HCT116 (cell line): ENCODE results near the gene PPP1R14B. TPM values are rescaled to one million over a fixed set of nuclear protein-coding genes. Genes with fewer than 3 reads are reported as not detected.

Experiments used
- ATAC-seq: fragments of 200-7000 bp; cut with Tn5 transposase; 2 replicates; pipeline ENCODE4 v1.9.1; 2020; ENCODE audit warnings: mild to moderate bottlenecking, moderate library complexity
- BruUV-seq: library from RNA; stranded (reverse); fragments of 400-500 nt; replicated peaks from 2 replicates; lab custom pipeline; 2021; lab: Mats Ljungman, UMichigan
- CTCF ChIA-PET: fragments of 300-600 bp; sonication (Branson Sonifier 250); formaldehyde crosslinking; loops from one replicate; lab custom pipeline; 2021; ENCODE audit warnings: antibody characterized with exemption; lab: Charles Lee
- POLR2A ChIA-PET: fragments of 300-600, 350-600 bp; sonication (Branson Sonifier 250); formaldehyde crosslinking; loops from one replicate; lab custom pipeline; 2021; ENCODE audit warnings: antibody characterized with exemption; lab: Charles Lee
- RAD21 ChIA-PET, 2 experiments: fragments of 300-600 bp; sonication (Branson Sonifier 250); formaldehyde crosslinking; loops; one replicate each; lab custom pipeline; 2023; ENCODE audit warnings: low total read pairs in 2 of 2; ENCODE audit not compliant: uncharacterized antibody in 2 of 2, unreplicated experiment in 2 of 2, low non-redundant PET in 1 of 2; lab: Charles Lee
- DNase-seq: peaks from one replicate; pipeline ENCODE4 v3.0.0-alpha.2; 2010; ENCODE audit warnings: low read depth, low spot score
- H2AFZ ChIP-seq: fragments of 200-600 bp; shearing (Covaris generic), sonication (generic); 2 replicates; pipeline ENCODE4 v1.6.1; 2017; ENCODE audit warnings: low read depth, mixed run types, mixed read lengths, antibody characterized with exemption, low read length; ENCODE audit not compliant: poor library complexity, severe bottlenecking
- H3K27ac ChIP-seq: 2 replicates; pipeline ENCODE4 v1.5.1; 2012; ENCODE audit warnings: low read depth, low read length
- H3K27me3 ChIP-seq: fragments of 200-600 bp; sonication (generic); 2 replicates; pipeline ENCODE4 v1.6.1; 2016; ENCODE audit warnings: mixed run types, low read length, mixed read lengths; ENCODE audit not compliant: insufficient read depth
- H3K36me3 ChIP-seq, 2 experiments: fragments of 200-500 bp in 1 of 2; fragments of 200-600 bp in 1 of 2; sonication (Bioruptor generic) in 1 of 2; sonication (generic) in 1 of 2; 2 replicates each; pipeline versions ENCODE4 v1.5.1 to v1.6.1; 2014 to 2016; ENCODE audit warnings: low read length in 2 of 2, inconsistent platforms in 1 of 2, mixed read lengths in 1 of 2, mixed run types in 1 of 2; ENCODE audit not compliant: insufficient read depth in 2 of 2, control insufficient read depth in 1 of 2
- H3K4me1 ChIP-seq, 2 experiments: fragments of 200-600 bp in 1 of 2; sonication (generic) in 1 of 2; 2 replicates each; pipeline versions ENCODE4 v1.5.1 to v1.6.1; 2012 to 2017; ENCODE audit warnings: low read length in 2 of 2, inconsistent platforms in 1 of 2, mild to moderate bottlenecking in 1 of 2, mixed read lengths in 1 of 2, mixed run types in 1 of 2, moderate library complexity in 1 of 2; ENCODE audit not compliant: insufficient read depth in 2 of 2, control insufficient read depth in 1 of 2
- H3K4me2 ChIP-seq: fragments of 200-600 bp; sonication (generic); 2 replicates; pipeline ENCODE4 v1.6.1; 2017; ENCODE audit warnings: mixed run types, low read length, mixed read lengths
- H3K4me3 ChIP-seq, 2 experiments: fragments of 200-600 bp in 1 of 2; sonication (generic) in 1 of 2; replicated peaks in 1 of 2; 2 replicates each; pipeline ENCODE4 v1.5.1; 2011 to 2016; ENCODE audit warnings: low read length in 2 of 2, control low read depth in 1 of 2, low read depth in 1 of 2, mild to moderate bottlenecking in 1 of 2, mixed read lengths in 1 of 2, mixed run types in 1 of 2
- H3K79me2 ChIP-seq: fragments of 200-600 bp; sonication (generic); 2 replicates; pipeline ENCODE4 v1.6.1; 2017; ENCODE audit warnings: mild to moderate bottlenecking, mixed run types, low read length, moderate library complexity, mixed read lengths; ENCODE audit not compliant: insufficient read depth
- H3K9ac ChIP-seq: fragments of 200-600 bp; sonication (generic); 2 replicates; pipeline ENCODE4 v1.6.1; 2016; ENCODE audit warnings: low read length, mixed read lengths
- H3K9me2 ChIP-seq: fragments of 200-600 bp; sonication (generic), shearing (Covaris generic); 2 replicates; pipeline ENCODE4 v1.6.1; 2017; ENCODE audit warnings: mixed run types, mild to moderate bottlenecking, moderate library complexity; ENCODE audit not compliant: insufficient read depth
- H3K9me3 ChIP-seq, 2 experiments: fragments of 200-500 bp in 1 of 2; fragments of 200-600 bp in 1 of 2; sonication (Bioruptor generic) in 1 of 2; sonication (generic) in 1 of 2; 2 replicates each; pipeline ENCODE4 v1.6.1; 2014 to 2017; ENCODE audit warnings: low read length in 2 of 2, mixed read lengths in 2 of 2, inconsistent platforms in 1 of 2, low read depth in 1 of 2, mild to moderate bottlenecking in 1 of 2, mixed run types in 1 of 2, moderate library complexity in 1 of 2; ENCODE audit not compliant: control insufficient read depth in 1 of 2, insufficient read depth in 1 of 2
- H4K20me1 ChIP-seq: fragments of 200-600 bp; sonication (generic), shearing (Covaris generic); 2 replicates; pipeline ENCODE4 v1.6.1; 2017; ENCODE audit warnings: mixed run types, mild to moderate bottlenecking, moderate library complexity; ENCODE audit not compliant: insufficient read depth
- CBX3 ChIP-seq: IDR thresholded peaks from 2 replicates; pipeline ENCODE4 v1.6.1; 2012; ENCODE audit warnings: low read depth
- ELF1 ChIP-seq: IDR thresholded peaks from 2 replicates; pipeline ENCODE4 v1.6.1; 2012; ENCODE audit warnings: low read depth, borderline replicate concordance
- FOSL1 ChIP-seq: IDR thresholded peaks from 2 replicates; pipeline ENCODE4 v1.6.1; 2012; ENCODE audit warnings: low read depth
- JUND ChIP-seq: IDR thresholded peaks from 2 replicates; pipeline ENCODE4 v1.6.1; 2012
- MAX ChIP-seq: IDR thresholded peaks from 2 replicates; pipeline ENCODE4 v1.6.1; 2012
- POLR2A ChIP-seq: IDR thresholded peaks from 2 replicates; pipeline ENCODE4 v1.7.0; 2011; ENCODE audit warnings: borderline replicate concordance; ENCODE audit not compliant: insufficient read depth, insufficient read length; ENCODE audit errors: extremely low read depth
- POLR2AphosphoS5 ChIP-seq: IDR thresholded peaks from 2 replicates; pipeline ENCODE4 v1.6.1; 2011; ENCODE audit warnings: mild to moderate bottlenecking, low read depth, low read length, moderate library complexity
- SIN3A ChIP-seq: IDR thresholded peaks from 2 replicates; pipeline ENCODE4 v1.6.1; 2012; ENCODE audit warnings: low read depth
- SP1 ChIP-seq: IDR thresholded peaks from 2 replicates; pipeline ENCODE4 v1.6.1; 2012; ENCODE audit warnings: low read depth
- TCF7L2 ChIP-seq: IDR thresholded peaks from 2 replicates; pipeline ENCODE4 v1.7.0; 2011; ENCODE audit warnings: borderline replicate concordance, inconsistent platforms; ENCODE audit not compliant: insufficient read depth, insufficient read length; ENCODE audit errors: extremely low read depth
- YY1 ChIP-seq: IDR thresholded peaks from 2 replicates; pipeline ENCODE4 v1.6.1; 2011; ENCODE audit warnings: low read length, low read depth, moderate library complexity, mild to moderate bottlenecking; ENCODE audit not compliant: insufficient replicate concordance; ENCODE audit errors: extremely low read depth
- ZBTB33 ChIP-seq: IDR thresholded peaks from 2 replicates; pipeline ENCODE4 v1.6.1; 2011; ENCODE audit warnings: mild to moderate bottlenecking, low read length, moderate library complexity; ENCODE audit not compliant: insufficient replicate concordance; ENCODE audit errors: extremely low read depth
- ZNF274 ChIP-seq: fragments of 200-500 bp; sonication (Bioruptor generic); IDR thresholded peaks from 2 replicates; pipeline ENCODE4 v1.6.1; 2014; ENCODE audit warnings: mild to moderate bottlenecking, low read depth, low read length, inconsistent platforms
- intact Hi-C: fragments of 100-400 bp; cut with micrococcal nuclease; formaldehyde crosslinking; loops from 2 replicates; pipeline ENCODE4 v1.10.0; 2022
- total RNA-seq: library from RNA; stranded (reverse); gene quantifications from one replicate; pipeline ENCODE4 v1.2.1, GENCODE V29; 2021; ENCODE audit not compliant: unreplicated experiment

Gene PPP1R14B
- total RNA-seq, 1 experiment from 2014 or later, result 332 TPM

GRCh38 chr11:64288353-64288750 lies 41.6 kb upstream of the PPP1R14B start:
- ATAC-seq (no peak), DNase-seq (no peak)
- Histone ChIP-seq H3K9ac (no peak overlapping the region), H3K9me3 (no peaks in the 10 kb centered on the region), H2AFZ (no peak overlapping the region), H3K27me3 (no peaks in the 10 kb centered on the region), H4K20me1 (no peaks in the 10 kb centered on the region), H3K27ac (no peak overlapping the region), H3K4me2 (no peak overlapping the region), H3K4me1 (peaks cover 11 to 25% of the 10 kb centered on the region in 2 experiments), H3K36me3 (no peaks in the 10 kb centered on the region), H3K9me2 (no peaks in the 10 kb centered on the region), H3K79me2 (no peaks in the 10 kb centered on the region), H3K4me3 (no peak overlapping the region)
- ChIA-PET CTCF (interaction anchor here (0.6 kb wide), 1 partner anchor 29 kb away, joined by 3 read pairs; the partner anchor contains the start of gene TRMT112), POLR2A (no interaction called here), RAD21 (no interaction called here)
- BruUV-seq, result no TSS peak
- intact Hi-C loops, result no loop called here
- no peak for TF ChIP-seq TCF7L2
- no peak for TF ChIP-seq JUND
- TF ChIP-seq YY1, result no peak
- TF ChIP-seq MAX, result no peak
- TF ChIP-seq POLR2AphosphoS5, result no peak
- no peak for TF ChIP-seq ZNF274
- no peak for TF ChIP-seq ELF1
- no peak for TF ChIP-seq CBX3

GRCh38 chr11:64287676-64288352 lies 41.1 kb upstream of the PPP1R14B start:
- ChIA-PET POLR2A (no interaction called here), RAD21 (no interaction called here), CTCF (interaction anchor here (1.6 kb wide), 1 partner anchor 83 kb away, joined by 4 read pairs; no protein-coding TSS in a partner anchor)
- no peak for DNase-seq
- Histone ChIP-seq H3K27me3 (no peaks in the 10 kb centered on the region), H3K27ac (no peak overlapping the region), H2AFZ (no peak overlapping the region), H4K20me1 (no peaks in the 10 kb centered on the region), H3K9me2 (no peaks in the 10 kb centered on the region), H3K36me3 (no peaks in the 10 kb centered on the region), H3K9me3 (no peaks in the 10 kb centered on the region), H3K79me2 (no peaks in the 10 kb centered on the region), H3K4me2 (no peak overlapping the region), H3K4me1 (peaks cover 14 to 27% of the 10 kb centered on the region in 2 experiments), H3K9ac (no peak overlapping the region), H3K4me3 (no peak overlapping the region)
- TF ChIP-seq SIN3A, result no peak
- no peak for TF ChIP-seq ELF1
- no peak for TF ChIP-seq FOSL1
- TF ChIP-seq POLR2A, result no peak
- TF ChIP-seq JUND, result no peak
- TF ChIP-seq SP1, result no peak
- TF ChIP-seq POLR2AphosphoS5, result no peak
- TF ChIP-seq CBX3, result no peak
- TF ChIP-seq ZBTB33, result no peak
- no TSS peak for BruUV-seq
- intact Hi-C loops, result no loop called here
- ATAC-seq, result no peak
